ENCODE measurements around the gene F2R.

- TF ChIP-seq POLR2A (IDR thresholded peaks at IDR 0.05) = no peak
- no peak for TF ChIP-seq CTCF (IDR thresholded peaks at IDR 0.05)
Observed at GRCh38 chr5:76782444-76782843, 66.5 kb downstream of the F2R start.

All from transverse colon (tissue), 3 donors.